ENCODE measurements around the gene TEKT5. TPM values are rescaled to one million over a fixed set of nuclear protein-coding genes. Genes with fewer than 3 reads are reported as not detected.
"Not testable (repeated sequence)": the region's sequence is repeated elsewhere in the genome, so short reads cannot be mapped to it uniquely, and the experiment has no call there.

The TEKT5 gene
- total RNA-seq, 1 donor from 2014 or later = not detected

DNA sequence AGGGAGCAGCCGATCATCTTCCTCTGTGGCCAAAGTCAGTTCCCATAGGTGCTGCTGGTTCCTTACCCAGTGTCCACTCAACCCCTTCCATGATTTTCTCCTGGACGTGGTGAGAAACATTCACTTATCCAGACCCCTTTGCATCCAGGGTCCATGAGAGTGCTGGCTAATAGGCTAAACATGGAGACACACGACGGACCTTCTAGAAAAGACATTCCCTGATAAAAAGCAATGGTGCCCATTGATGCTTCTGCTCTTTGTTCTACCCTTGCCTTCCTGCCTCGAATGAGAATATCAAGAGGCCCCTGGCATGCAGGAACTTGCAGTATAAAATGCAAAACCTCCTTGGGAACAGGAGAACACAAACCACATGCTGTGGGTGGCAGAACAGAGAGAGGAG, 2.3 kb downstream of the TEKT5 start:
- no peak for DNase-seq
- intact Hi-C loops (cut with micrococcal nuclease) = no loop called here
- ATAC-seq = no peak

DNA sequence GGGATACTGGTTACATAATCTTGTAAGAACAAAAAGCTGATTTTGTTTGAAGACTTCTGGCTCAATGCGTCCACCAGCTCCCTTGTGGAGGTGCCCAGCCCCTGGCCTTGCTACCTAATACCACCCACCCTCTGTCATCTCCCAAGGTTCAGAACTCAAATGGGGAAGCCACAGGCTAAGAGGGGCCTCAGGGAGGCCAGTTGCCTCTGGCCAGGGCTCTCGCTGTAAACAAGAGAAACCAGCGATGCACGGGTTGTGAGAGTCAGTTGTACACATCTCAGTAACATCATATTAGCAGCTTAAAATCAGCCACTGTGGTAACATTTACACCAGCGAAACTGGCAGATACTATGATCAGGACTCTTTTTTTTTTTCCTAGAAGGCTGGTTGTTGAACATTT, 6.0 kb downstream of the TEKT5 start:
- DNase-seq (no peak), ATAC-seq (no peak)
- intact Hi-C loops (cut with micrococcal nuclease) = no loop called here

DNA sequence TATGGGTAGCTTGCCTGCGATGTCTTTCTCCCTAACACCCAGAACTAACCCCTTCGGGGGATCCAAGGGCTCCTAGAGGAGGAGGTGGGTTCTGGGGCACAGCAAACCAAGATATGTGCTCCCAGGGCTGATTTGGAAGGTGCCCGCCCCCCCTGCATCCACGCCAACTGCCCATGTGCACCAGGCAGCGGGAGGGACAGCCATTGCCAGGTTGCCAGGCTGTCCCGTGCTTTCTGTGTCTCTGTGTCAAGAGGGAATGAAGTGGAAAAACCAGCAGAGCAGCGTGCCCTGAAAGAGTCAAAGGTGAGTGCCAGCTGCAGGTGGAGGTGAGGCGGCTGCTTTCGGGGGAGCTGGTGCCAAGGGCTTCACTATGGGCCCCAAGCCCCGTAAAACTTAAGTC, 6.4 kb downstream of the TEKT5 start:
- intact Hi-C loops (cut with micrococcal nuclease) = no loop called here
- ATAC-seq (no peak), DNase-seq (no peak)

DNA sequence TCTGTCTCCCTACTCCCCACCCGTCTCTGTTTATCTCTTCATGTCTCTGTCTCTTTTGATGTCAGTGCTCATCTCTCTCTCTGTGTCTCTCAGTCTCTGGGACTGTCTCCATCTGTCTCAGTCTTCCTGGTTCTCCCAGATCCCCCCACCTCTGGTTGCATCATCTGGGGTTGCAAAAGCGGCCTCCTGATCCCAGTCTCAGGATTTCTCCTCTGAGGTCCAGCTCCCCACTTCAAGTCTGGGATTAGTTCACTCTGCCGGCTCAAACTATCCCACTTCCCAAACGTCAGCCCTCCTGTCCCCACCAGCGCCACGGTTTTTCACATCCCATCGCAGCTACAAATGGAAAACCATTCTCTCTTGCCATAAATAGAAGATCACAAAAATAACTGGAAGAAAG, 9.0 kb downstream of the TEKT5 start:
- no peak for ATAC-seq
- no peak for DNase-seq
- intact Hi-C loops (cut with micrococcal nuclease) = no loop called here

DNA sequence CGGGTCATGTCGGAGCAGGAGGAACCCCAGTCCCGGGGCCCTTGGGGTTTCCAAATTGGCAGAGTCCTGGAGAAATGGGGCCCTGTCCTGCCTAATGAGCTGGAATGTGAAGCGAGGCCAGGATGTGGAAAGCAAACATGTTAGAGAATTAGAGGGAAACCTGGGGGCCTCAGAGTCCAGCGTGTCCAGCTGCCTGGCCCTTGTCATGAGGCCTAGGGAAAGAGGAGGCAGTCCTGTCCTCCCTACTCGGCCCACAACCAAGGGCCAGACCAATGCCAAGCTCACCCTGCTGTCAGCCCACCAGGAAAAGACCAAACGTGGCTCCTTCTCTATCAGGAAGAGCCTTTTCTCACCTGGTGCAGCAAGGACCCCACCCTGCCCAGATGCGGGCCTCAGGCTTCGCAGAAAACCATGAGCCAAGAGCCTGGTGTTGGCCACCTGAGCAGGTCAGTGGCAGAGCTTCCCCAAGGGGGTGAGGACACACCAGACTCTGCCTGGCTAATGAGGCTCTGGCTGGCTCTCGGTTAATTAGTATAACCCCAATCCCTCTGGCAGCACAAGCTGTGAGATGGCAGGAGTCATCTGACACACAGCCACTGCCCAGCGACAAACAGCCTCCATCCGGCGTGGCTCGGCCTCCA, 10.1 kb downstream of the TEKT5 start:
- DNase-seq (no peak), ATAC-seq (peak; percentile 20)
- intact Hi-C loops (cut with micrococcal nuclease) = no loop called here

DNA sequence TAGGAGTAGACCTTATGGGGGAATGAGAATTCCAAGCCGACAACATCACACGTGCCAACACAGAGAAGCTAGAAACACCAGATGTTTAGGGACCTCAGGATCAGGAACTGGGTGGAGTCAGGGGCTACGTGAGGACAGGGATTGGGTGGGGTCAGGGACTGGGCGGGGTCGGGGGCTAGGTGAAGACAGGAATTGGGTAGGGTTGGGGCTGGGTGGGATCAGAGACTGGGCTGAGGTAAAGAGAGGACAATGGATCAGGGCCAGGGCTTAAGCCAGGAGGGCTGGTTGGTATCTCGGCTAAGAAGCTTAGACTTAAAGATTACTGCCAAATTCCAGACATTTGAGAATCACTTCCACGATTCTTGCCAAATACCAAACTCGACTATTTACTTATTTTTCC, 11.6 kb downstream of the TEKT5 start:
- peak; percentile 62 for ATAC-seq
- intact Hi-C loops (cut with micrococcal nuclease) = no loop called here
- peak; percentile 45 for DNase-seq

DNA sequence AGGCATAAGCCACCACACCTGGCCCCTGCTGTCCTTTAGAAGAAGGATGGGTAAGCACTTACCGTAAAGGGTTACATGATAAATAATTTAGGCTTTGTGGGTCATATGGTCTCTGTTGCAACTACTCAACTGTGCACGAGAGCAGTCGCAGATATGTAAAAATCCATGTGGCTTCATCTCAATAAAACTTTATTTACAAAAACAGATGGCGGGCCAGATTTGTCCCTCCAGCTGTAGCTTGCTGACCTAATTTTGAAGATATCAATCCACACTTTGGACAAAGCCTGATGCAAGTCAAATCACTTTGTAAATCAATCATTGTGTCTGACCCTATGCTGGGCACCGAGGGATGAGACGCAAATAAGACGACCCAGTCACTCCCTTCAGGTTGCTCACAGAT, 12.1 kb downstream of the TEKT5 start:
- intact Hi-C loops (cut with micrococcal nuclease) = no loop called here

DNA sequence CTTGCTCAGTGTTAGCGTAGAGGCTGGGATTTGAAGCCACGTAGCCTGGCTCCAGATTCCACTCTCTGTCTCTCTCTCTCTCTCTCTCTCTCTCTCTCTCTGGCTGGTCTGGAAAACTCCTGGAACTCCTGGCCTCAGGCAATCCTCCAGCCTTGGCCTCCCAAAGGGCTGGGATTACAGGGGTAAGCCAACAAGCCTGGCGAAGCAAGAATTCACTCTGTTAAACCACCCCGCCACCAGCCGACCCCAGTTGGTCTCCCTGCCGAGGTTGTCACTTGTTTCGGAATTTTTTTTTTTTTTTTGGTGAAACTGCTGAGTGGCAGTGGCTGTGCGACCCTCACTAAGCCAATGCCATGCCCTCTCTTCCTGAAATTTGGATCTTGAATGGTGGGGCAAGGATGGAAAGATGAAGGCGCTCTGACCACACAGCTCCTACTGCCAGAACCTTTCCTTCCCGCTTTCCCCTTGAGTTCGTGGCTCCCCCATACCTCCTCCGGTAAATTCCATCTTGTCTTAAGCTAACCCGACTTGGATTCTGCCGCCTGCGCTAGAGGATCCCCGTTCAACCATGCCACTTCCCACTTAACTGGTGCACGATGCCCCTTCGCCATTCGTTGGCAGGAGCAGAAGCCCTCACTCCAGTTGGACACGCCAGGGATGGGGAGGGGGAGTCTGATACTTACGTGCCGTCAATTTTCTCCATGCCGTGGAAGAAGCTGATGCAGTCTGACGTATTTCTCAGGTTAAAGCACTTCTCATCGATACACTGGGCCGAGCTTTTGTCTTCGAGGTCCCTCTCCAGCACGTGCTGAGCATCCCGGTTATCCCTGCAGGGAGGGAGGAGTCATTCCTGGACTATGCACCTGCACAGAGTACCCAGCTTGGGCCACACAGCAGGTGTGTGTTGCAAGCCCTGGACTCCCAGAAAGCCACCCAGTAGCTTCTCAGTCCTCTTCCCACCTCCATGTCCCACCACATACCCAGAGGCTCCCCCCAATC, 13.1 kb downstream of the TEKT5 start:
- intact Hi-C loops (cut with micrococcal nuclease) = no loop called here
- DNase-seq = no peak
- ATAC-seq = no peak

More for the DNA sequence above, 12.1 kb downstream of the TEKT5 start:
- ATAC-seq = no peak
- DNase-seq = no peak

DNA sequence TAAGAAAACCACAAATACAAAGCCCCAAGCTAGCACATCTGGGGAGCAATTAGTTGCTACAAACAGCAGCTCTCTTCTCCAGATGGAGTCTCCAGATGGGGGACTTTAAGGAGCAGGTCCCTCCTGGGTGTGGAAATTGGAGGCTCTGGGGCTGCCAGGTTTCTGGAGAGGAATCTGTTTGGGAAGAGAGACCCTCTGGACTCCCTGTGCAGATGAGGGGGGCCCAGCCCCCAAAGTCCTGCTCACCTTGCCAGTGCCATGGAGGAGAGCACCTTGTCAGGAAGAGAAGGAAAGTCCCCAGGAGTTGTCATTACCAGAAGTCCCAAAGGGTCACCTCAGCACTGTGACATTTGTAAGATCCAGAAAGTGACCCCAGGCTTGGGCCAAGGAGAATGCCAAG, 14.8 kb downstream of the TEKT5 start:
- ATAC-seq (no peak), DNase-seq (no peak)
- intact Hi-C loops (cut with micrococcal nuclease) = no loop called here

DNA sequence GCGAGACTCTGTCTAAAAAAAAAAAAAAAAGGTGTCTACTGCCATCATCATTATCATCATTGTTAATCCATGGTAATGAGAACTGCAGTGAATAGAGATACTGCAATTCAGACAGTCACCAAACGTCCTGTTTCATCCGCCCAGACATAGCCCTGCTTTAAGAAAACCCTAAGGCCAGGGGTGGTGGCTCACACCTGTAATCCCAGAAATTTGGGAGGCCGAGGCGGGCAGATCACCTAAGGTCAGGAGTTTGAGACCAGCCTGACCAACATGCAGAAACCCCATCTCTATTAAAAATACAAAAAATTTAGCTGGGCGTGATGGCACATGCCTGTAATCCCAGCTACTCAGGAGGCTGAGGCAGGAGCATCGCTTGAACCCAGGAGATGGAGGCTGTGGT, 15.3 kb downstream of the TEKT5 start:
- intact Hi-C loops (cut with micrococcal nuclease); DNase-seq; ATAC-seq: not testable (repeated sequence)

DNA sequence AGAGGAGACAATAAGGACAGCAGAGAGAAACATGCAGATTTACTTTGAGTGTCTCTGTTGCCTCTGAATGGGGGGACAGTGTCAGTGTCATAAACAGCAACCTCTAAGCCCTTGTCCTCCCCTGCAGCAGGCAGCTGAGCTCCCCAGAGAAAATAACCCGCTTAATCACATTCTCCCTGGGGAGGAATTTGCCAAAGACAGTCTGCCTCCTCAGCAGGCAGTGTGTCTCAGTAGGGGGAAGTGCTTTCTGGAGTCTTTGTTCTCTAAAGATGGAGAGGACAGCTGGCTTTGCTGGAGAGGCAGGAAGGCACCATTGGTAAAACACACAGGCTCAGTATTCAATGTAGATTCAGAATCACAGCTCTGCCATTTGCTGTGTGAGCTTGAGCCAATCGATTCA, 16.1 kb downstream of the TEKT5 start:
- ATAC-seq (no peak), DNase-seq (no peak)
- intact Hi-C loops (cut with micrococcal nuclease) = no loop called here

DNA sequence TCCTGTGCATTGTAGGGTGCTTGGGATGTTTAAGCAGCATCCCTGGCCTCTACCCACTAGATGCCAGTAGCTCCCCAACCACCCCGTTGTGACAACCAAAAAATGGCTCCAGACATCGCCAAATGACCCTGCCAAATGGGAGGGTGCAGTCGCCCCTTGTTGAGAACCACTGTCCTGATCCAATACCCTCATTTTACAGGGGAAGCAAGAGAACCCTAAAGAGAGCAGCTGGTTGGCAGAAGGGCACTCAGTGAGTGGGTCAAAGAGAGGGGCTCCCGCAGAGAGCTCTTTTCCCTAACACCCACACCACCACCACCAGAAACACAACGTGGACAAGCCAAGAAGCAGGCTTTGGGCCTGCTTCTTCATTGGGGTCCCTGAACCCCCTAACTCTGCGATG, 18.4 kb downstream of the TEKT5 start:
- ATAC-seq = no peak
- intact Hi-C loops (cut with micrococcal nuclease) = no loop called here
- DNase-seq = no peak

DNA sequence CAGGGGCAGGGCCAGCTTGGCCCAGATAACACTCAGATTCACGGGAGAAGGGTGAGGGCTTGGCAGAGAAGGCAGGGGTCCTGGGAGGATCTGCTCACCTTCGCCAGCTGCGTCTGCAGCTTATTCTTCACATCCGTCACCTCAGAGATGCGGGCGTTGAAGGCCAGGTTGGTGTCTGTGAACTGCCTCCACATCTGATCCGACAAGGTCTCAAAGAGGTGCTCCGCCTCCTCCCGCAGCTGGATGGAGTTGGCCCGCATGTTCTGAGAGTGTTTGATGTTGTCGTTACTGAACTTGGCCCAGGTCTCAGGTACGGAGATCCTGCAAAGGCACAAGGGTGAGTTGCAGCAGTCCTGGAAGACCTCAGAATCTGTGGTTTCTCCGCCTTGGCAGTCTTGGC, 18.9 kb downstream of the TEKT5 start:
- intact Hi-C loops (cut with micrococcal nuclease) = no loop called here
- DNase-seq (no peak), ATAC-seq (no peak)

DNA sequence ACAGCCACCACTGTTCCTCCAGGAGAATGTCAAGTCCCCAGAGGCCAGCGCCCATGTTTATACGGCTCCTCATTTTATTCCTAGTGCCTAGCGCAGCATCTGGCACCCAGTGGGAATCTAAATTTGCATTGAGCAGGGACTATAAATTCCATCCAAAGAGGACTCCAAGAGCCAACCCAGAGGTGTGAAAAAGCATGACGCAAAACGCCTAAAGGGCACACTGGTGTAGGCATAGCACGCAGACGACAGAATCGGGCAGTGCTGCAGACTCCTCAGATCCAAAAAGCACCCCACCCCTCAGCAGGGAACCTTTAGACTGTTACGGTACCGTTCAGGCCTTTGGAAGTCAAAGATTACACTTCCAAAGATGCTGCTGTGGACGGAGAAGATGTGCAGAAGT, 19.5 kb downstream of the TEKT5 start:
- DNase-seq (no peak), ATAC-seq (no peak)
- intact Hi-C loops (cut with micrococcal nuclease) = no loop called here

DNA sequence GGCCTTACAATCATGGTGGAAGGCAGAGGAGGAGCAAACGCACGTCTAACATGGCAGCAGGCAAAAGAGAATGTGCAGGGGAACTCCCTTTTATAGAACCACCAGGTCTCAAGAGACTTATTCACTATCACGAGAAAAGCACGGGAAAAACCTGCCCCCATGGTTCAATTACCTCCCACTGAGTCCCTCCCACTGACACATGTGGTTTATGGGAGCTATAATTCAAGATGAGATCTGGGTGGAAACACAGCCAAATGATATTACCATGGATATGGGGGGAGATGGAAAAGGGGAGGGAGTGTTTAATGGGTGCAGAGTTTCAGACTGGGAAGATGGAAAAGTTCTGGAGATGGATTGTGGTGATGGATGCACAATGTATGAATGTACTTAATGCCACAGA, 23.0 kb downstream of the TEKT5 start:
- intact Hi-C loops (cut with micrococcal nuclease) = no loop called here
- ATAC-seq (no peak), DNase-seq (no peak)

DNA sequence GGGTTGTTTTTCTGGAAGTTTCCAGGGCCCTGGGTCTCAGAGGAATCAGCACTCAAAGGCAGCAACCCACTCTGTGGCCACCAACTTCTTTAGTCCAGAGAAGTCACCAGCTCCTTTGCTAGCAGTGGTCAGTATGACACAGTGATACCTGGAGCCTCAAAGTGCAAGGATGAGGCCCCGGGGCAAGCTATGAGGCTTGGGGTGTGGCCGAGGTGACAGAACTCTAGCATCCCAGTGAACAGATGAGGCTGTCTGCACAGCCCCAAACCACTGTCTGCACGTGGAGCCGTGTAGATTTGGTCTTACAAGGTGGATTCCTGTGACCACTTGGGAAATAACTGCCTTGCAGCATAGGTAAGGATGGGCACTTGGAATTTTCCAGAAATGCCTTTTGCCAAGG, 24.9 kb downstream of the TEKT5 start:
- intact Hi-C loops (cut with micrococcal nuclease) = no loop called here
- ATAC-seq = no peak
- DNase-seq = no peak

DNA sequence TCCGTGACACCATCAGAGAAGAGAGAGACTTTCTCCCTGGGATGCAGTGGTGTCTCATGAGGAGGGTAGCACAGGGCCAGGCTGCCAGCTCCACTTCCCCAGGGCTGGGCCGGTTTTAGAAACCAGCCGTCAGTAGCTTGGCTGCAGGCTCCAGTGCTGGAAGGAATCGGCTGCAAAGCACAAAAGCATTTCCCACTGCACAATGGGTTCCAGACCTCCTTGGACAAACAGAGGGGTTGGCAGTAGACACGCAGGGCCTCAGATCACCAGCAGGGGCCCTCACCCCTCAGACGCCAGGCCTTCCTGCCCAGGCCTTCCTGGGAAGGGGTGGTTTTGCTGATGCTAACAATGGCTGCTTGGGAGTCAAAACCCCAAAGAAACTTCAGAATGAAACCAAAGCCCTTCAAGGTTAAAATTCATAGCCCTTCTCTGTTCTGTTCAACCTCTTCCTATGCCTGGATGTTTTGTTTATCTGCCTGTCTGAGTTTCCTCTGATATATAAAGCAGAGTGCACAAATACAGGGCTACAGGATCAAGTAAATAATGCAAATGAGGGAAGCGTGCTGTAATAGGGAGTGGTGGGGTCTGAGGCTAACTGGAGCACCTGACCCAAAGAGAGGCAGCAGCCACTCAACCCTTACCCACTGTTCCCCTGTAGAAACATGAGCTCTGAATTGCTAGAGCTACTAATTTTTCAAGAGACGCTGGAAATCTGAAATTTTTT, 26.2 kb downstream of the TEKT5 start:
- DNase-seq (peak; percentile 35), ATAC-seq (peak; percentile 52)
- intact Hi-C loops (cut with micrococcal nuclease) = no loop called here

DNA sequence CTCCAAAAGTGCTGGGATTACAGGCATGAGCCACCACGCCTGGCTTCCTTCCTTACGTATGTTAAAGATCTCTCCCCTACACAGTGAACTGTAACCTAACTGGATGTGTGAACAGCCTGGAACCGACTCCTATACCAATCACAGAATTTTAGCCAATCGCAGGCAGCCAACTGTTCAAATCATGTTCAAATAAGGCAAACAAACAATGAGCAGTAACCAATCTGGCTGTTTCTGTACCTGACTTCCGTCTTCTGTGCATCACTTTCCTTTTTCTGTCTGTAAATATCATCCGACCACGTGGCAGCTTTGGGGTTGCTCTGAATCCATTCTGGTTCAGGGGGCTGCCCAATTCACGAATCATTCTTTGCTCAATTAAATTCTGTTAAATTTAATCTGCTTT, 27.5 kb downstream of the TEKT5 start:
- intact Hi-C loops (cut with micrococcal nuclease) = no loop called here
- ATAC-seq (no peak), DNase-seq (no peak)

DNA sequence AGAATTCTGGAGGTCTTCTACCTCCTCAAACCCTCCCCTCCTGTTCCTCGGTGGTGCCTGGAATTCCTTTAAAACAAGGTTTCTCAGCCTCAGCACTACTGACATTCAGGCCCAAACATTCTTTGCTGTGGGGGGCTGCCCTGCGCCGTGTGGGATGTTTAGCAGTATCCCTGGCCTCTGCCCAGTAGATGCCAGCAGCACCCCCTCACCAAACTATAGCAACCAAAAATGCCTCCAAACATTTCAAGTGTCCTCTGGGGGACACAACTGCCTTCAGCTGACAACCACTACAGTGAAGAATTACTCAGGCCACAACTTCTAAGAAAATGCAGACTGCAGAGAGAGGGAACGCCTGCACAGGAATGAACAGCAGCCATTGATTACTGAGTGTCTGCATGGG, 28.4 kb downstream of the TEKT5 start:
- intact Hi-C loops (cut with micrococcal nuclease) = no loop called here
- DNase-seq = no peak
- no peak for ATAC-seq

DNA sequence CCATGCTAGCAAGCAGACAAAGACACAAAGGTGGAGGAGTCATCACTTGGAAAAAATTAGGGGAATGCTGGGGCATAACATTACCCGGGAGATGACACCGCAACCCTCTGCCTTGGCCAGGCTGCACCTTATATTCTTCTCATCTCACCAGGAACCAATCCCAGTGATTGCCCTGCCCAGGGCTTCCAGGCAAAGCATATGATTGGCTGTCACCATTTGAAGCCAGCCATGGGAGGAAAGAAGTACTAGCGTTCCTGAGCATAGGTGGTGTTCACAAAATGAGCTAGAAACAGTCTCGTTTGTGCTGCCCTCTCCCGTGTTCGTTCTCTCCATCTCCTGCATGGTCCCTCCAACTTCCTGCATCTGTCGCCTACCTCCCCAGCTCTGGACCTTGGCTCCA, 29.6 kb downstream of the TEKT5 start:
- ATAC-seq = no peak
- no peak for DNase-seq
- intact Hi-C loops (cut with micrococcal nuclease) = no loop called here

All from left ventricle myocardium superior (tissue), 1 donor.